Measurements from ENCODE around the gene CIT.

Gene CIT

GRCh38 chr12:119687879-119688278, 189.2 kb downstream of the CIT start:
- TF ChIP-seq, protein P1, sequence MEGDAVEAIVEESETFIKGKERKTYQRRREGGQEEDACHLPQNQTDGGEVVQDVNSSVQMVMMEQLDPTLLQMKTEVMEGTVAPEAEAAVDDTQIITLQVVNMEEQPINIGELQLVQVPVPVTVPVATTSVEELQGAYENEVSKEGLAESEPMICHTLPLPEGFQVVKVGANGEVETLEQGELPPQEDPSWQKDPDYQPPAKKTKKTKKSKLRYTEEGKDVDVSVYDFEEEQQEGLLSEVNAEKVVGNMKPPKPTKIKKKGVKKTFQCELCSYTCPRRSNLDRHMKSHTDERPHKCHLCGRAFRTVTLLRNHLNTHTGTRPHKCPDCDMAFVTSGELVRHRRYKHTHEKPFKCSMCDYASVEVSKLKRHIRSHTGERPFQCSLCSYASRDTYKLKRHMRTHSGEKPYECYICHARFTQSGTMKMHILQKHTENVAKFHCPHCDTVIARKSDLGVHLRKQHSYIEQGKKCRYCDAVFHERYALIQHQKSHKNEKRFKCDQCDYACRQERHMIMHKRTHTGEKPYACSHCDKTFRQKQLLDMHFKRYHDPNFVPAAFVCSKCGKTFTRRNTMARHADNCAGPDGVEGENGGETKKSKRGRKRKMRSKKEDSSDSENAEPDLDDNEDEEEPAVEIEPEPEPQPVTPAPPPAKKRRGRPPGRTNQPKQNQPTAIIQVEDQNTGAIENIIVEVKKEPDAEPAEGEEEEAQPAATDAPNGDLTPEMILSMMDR (IDR thresholded peaks at IDR 0.05; ENCODE audit: low read length, missing control alignments), result no peak
- H3K4me3 ChIP-seq (replicated peaks; ENCODE audit: low read depth, low read length), result no peak overlapping the region
- no peak for DNase-seq (ENCODE audit: low read depth)

GRCh38 chr12:119687406-119687805, 189.7 kb downstream of the CIT start:
- DNase-seq (ENCODE audit: low read depth), result no peak
- no peak overlapping the region for H3K4me3 ChIP-seq (replicated peaks; ENCODE audit: low read depth, low read length)
- TF ChIP-seq, protein P1 (IDR thresholded peaks at IDR 0.05; ENCODE audit: low read length, missing control alignments), result no peak

DNA sequence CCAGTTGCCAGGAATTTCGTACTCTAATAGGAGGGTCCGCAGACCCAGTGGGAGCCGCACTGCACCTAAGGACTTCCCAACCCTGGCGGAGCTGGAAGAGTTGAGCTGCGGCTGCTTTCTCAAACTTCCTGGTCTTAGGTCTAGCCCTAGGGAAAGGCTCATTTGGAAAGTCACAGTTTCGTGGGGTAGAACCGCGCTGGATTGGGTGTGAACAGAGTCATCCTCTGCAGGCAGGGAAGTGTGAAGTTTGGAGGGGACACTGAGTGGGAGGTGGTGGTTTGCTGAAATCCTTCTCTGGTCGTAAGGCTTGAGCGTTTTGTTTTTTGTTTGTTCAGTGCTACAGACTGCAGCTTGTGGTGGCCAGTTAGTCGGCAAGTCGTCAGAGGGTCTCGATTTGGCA, 190.3 kb downstream of the CIT start:
- no peak for DNase-seq (ENCODE audit: low read depth)
- TF ChIP-seq, protein P1 (IDR thresholded peaks at IDR 0.05; ENCODE audit: low read length, missing control alignments), result no peak

GRCh38 chr12:119686355-119686754, 190.8 kb downstream of the CIT start:
- TF ChIP-seq, protein P1 (IDR thresholded peaks at IDR 0.05; ENCODE audit: low read length, missing control alignments), result no peak
- no peak overlapping the region for H3K4me3 ChIP-seq (replicated peaks; ENCODE audit: low read depth, low read length)

More for the DNA sequence above, 190.3 kb downstream of the CIT start:
- no peak overlapping the region for H3K4me3 ChIP-seq (replicated peaks; ENCODE audit: low read depth, low read length)

DNA sequence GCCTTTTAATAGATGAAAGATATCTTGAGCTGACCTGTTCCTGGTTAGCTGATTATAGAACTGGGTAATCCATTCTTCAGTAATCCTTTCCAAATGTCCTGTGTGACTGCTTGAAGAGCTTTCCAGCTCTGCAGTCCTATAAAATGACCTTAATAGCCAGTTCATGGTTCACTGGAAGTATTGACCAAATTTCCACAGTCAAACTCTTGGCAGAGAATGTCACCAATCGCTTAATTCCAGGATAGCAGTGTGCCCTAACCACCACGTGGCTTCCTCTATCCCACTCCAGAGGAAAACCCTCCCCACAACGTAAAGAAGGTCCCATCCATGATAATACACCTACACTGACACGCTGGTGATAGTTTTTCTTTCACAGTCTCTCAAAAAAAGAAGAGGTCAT, 191.7 kb downstream of the CIT start:
- no peak overlapping the region for H3K4me3 ChIP-seq (replicated peaks; ENCODE audit: low read depth, low read length)
- TF ChIP-seq, protein P1 (IDR thresholded peaks at IDR 0.05; ENCODE audit: low read length, missing control alignments), result no peak
- no peak for DNase-seq (ENCODE audit: low read depth)

More at GRCh38 chr12:119686355-119686754, 190.8 kb downstream of the CIT start:
- DNase-seq (ENCODE audit: low read depth), result no peak

DNA sequence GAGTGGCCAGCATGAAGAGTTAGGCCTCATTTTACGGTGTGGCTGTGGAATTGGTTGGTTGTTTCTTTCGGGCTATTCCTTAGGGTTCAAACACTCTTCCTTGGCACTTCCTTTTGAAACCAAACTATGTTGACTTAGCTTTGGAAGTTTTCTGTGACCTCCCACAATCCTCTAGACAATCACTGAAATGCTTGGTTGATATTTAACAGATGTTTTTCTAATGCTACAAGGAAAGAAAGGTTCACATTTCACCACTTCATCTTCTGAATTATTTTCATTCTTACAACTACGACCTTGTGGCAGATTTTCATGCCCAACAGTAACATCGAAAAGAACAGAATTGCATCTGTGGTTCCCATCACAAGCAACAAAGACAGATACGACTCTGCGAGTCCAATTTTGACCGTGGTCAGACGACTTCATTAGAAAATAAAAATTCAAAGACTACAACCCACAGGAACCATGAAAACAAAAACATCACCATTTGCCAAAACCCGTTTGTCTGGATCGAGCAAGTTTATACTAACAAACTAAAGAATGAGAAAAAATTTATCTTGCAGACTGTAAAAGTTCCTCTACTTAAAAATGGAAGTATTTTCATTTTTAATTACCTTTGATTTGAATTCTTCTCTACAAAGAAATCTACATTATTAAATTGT, 192.3 kb downstream of the CIT start:
- no peak for DNase-seq (ENCODE audit: low read depth)
- no peak overlapping the region for H3K4me3 ChIP-seq (replicated peaks; ENCODE audit: low read depth, low read length)
- TF ChIP-seq, protein P1 (IDR thresholded peaks at IDR 0.05; ENCODE audit: low read length, missing control alignments), result no peak

DNA sequence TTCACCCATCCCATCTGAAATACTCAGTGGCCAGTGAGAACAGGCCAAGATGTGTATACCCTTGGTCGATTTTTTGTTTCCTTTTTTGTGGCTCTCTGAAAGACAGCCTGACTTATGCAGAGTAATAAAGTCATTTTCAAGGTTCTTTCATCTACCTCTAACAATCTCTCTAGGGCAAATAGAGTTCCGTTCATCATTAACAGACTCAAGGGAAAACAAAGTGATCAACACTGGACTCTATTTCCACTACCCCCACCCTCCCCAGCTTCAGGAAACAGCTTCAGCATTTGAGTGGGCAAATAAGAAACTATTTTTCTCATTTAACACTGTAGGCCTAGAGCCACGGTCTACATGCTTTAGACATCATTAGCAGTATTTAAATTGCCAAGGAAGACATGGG, 193.3 kb downstream of the CIT start:
- H3K4me3 ChIP-seq (replicated peaks; ENCODE audit: low read depth, low read length), result no peak overlapping the region
- TF ChIP-seq, protein P1 (IDR thresholded peaks at IDR 0.05; ENCODE audit: low read length, missing control alignments), result no peak
- DNase-seq (ENCODE audit: low read depth), result no peak
